NCI-H1694 treated with DMSO at 0.1 percent for 48 hours (cell line): ENCODE data around the gene STAMBP.
"Not testable (repeated sequence)": the region's sequence is repeated elsewhere in the genome, so short reads cannot be mapped to it uniquely, and the experiment has no call there.

Experiments
- DNase-seq: peaks from one replicate; lab custom pipeline; 2025; lab: John Stamatoyannopoulos, UW

The STAMBP gene

DNA sequence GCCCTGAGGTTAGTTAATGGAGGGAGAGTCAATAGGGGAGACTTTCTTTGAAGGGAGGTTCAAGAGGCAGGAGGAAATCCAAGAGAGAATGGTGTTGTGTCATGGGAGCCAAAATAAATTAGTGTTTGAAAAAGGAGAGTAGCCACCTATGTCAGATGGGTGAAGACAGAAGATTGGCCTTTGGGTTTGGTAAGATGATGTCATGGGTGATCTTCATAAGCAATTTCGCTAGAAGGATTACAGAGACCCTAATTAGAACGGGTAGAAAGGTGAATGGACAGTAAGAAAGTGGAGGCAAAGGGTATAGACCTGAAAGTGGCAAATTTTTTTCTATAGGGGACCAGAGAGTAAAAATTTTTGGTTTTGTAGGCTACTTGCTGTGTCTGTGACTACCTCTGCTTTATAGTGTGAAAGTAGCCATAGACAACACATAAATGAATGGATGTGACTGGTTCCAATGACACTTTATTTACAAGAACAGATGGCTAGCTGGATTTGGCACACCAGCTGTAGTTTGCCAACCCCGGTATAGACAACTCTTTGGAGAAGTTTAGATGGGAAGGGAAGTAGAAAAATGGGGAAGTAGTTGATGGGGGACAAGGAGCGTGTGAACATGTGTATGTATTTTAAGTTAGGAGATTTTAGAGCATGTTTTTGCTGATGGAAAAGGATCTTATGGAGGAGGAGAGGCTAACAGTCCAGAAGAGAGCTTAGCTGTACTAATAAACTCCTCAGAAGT, 9.3 kb downstream of the STAMBP start:
- DNase-seq: no peak

DNA sequence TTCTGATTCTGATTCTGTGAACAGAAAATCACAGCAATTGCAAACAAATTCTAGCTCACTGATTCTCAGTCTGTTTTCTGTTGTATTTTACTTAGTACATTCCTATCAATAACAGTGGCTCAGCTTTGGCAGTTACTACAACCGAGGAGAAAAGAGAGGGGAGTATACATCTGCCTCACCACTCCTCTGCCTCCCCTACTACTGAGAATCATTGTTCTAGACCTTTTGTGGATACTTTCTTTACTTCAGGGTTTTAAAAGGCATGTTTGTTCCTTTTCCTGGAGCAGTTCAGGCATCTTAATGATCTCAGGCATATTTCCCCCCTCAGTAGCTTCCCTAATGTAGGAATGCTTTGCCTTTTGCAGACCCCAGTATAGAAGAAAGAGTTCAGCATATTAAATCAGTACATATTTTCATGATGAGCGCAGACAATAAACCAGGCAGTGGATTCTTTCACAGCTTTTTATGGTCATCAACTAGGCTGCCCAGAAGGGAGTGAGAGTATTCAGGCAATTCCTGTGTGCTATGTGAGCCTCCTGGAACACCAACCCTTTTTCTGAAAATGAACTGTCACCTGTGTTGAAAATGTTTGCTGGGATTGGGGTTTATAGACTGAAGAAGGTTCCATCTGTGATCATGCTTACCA, 10.3 kb downstream of the STAMBP start:
- no peak for DNase-seq

DNA sequence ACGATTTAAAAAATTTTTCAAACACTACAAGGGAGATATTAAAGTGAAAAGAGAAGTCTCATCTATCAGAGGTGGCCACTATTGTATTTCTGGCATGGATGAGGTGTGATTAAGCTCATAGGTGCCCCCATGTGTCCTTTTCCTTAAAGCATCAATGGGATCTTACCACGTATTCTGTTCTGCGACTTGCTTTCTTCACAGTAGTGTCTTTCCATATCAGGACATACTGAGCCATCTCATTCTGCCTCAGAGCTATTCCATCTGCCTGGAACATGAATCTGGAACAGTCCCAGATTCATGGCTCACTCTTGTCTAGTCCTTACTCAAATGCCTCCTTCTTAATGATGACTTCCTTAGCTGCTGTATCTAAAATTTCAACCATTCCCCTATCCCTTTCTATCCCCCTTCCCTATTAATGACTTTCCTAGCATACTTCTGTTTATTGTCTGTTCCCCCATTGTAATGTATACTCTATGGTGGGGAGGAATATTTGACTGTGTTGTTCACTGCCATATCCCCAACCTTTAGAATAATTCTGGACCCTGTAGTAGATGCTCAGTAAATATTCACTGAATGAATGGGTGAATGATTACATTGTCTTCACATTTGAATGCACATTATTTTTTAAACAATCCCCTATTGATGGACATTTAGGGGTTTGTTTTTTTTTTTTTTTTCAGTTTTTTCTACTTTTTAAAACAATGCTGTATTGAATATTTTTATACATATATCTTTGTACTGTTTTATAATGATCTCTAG, 11.1 kb downstream of the STAMBP start:
- no peak for DNase-seq

DNA sequence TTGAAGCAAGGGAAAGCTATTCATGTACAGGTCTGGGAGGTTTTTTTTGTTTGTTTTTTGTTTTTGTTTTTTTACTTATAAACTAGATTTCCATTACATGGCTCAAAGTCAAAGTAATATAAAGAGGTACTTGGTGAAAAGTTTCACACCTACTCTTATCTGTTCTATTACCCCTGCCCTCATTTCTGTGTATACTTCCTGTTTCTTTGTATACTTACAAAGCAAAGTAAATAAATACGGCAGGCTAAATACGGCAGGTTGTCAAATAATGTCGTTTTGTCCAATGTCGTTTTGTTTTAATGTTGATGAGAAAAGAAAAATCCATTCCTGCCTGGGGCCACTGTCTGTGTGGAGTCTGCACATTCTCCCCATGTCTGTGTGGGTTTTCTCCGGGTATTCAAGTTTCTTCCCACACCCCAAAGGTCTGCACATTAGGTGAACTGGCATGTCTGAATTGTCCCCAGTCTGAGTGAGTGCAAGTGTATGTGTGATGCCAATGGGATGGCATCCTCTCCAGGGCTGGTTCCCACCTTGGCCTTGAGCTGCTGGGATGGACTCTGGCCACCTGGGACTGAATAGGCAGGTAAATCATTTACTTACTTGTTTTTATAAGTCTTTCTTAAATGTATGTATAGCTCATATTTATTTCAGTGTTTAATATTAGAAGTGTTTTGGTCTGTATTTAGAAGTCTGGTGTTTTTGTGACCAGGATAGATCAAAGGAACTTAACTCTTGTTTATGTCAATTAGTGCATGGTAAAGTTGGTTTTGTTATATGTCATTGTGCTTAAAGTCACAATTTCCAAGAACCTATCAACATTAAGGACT, 13.4 kb downstream of the STAMBP start:
- no peak for DNase-seq

DNA sequence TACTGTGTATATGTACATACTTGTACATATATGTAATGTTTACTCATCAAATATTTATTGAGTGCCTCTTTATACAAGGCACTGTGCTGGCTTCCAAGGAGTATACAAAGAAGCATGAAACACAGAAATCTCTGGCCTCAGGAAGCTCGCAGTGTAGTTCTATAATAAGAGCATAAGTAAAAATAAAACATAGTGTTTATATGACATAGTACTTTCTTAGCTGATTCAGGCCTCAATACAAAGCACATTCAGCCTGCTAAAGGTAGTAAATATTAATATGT, 13.9 kb downstream of the STAMBP start:
- no peak for DNase-seq

DNA sequence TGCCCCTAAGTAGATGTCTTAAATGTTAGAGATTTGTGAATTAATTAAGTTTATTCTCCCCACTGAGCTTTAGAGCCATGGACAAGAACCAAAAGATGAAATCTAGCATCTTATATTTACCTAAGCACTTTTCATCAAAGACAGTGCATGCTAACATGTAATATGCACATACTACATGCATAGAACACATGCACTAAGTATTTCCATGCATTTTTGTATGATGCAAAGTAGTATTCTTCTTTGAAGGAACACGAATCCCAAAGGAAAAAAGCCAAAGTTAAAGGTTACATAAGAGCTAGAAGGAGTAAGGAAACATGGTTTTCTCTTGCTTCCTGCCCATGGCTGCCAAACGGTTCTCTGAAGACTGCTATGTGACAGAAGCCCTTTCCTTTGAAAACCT, 15.3 kb downstream of the STAMBP start:
- no peak for DNase-seq

DNA sequence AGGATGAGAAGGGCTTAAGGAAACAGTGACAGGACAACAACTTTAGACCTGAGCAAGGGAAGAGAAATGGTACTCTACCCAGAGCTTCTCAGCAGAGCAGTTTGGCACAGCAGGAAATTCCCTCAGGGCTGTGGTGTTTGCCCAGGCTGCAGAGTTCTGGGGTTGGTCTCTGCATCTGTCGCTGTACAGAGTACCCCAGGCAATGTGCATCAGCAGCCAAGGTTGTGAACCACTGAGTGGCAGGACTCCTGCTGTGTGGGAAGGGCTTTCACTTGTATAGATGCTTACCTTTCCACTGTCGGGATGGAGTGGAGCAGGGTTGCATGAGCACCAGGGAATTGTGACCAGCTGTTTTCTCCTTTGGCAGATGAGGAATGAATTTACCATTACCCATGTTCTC, 21.2 kb downstream of the STAMBP start:
- DNase-seq: peak; percentile 54

DNA sequence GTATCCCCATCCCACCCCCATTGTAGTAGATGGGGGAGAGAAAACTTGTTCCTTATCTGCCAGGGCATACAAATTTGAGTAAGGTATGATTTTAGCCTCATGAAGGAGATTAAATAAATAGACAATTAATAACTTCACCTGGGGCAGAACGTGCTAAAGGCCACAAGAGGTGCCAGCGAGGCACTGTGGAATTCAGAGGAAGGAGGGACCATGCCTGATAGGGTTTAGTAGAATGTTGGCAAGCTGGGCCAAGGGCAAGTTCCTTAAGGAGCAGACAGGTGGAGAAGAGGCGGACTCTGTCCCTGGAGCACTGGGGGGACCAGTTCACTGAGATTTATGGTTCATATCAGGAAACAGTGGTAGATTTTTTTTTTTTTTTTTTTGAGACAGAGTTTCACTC, 22.5 kb downstream of the STAMBP start:
- no peak for DNase-seq

DNA sequence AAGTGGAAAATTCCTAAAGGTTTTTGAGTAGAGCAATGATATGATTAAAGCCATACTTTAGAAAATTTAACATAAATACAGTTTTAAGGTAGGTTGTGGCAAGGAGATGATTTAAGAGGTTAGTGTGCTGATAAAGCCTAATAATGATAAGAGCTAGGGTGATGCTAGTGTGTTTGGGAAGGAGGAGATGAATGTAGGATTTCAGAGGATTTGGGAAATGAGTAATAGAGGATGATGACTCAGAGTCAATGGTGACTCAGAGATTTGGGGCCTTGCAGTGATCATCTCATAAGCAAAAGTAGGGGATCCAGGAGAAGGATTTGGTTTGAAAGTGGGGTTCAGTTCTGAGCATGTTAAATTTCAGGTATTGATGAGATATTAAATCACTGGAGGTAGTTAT, 23.3 kb downstream of the STAMBP start:
- DNase-seq: no peak

DNA sequence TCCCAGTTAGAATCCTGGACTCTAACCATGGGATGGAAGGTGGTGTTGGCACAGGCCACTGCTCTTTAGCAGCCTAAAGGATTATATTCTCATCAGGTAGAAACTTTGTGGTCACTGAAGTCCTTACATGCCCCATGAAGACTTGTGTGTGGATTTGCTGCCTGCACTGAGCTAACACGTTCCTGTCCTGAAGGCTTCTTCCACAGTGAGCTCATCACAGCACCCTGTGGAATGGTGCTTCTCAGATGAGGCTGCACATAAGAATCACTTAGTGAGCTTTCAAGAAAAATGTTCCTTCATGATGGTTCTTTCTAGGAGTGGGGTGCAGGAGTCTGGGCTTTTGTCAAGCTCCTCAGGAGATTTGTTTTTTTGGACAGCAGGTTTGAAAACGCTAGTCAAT, 26.8 kb downstream of the STAMBP start:
- DNase-seq: no peak

DNA sequence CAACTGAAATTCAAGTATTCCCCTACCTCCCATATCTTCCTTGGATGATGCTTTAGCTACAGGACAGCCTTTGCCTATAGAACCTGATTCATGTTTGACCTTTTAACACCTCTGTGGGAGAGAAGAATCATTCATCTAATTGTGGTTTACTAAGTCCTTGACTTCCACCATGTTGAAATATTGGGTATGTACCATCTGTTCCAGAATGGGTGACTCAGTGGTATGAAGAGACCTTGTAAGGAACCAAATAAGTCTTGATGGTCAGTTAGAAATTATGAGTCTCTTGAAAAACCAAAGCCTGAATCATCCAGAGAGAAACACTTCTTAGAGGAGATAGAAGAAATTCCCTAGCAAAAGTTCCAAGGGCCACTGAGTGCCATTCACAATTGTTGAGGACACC, 27.5 kb downstream of the STAMBP start:
- no peak for DNase-seq

DNA sequence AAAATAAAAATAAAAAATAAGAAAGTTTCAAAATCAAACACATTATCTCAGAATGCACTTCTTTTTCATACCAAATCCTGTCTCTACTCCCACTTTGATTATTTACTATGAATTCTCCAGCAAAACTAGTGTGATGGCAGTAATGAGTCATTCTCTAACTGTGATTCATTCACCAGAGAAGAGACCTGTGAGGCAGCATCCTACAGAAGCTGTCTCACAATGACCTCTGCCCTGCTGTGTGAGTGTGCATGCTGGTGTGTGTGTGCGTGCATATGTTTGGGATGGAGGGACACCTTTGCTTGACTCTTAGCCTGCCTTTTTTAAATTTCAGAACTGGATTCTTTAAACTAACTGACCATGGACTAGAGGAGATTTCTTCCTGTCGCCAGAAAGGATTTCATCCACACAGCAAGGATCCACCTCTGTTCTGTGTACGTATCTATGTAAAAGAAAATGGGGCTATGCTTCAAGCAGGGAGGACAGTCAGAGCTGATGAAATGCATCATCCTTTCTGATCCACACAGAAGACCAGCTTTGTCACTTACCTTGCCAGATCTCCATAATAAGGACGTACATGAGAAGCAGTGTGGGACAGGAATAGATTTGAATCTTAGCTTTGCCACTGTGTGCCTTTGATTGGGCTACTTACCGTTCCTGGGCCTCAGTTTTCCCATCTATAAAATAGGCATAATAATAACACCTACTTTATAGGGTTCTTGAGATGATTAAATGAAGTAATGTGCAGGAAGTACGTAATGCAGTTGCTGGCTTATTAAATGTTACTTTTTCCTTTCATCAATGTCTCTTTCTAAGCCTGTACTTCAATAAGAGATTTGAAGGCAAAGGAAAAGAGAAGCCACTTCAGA, 31.2 kb downstream of the STAMBP start:
- DNase-seq: no peak

DNA sequence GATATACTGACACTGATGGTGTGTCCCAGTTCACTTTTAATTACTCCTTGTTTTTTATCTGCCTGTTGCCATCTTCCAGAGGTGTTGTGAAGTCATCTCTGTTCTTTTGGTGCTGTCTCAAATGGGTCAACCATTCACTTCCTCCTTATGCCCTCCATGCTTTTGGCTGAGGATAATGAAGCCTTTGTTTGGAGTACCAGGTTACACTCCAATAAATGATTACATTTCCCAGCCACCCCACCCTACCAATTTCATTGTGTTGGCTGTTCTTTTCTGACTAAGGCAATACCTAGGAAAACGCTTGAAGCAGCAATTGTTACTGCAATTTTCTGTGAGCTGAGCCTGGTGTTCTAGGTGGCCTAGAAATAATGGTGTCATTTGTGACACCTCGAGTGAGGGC, 34.2 kb downstream of the STAMBP start:
- no peak for DNase-seq

DNA sequence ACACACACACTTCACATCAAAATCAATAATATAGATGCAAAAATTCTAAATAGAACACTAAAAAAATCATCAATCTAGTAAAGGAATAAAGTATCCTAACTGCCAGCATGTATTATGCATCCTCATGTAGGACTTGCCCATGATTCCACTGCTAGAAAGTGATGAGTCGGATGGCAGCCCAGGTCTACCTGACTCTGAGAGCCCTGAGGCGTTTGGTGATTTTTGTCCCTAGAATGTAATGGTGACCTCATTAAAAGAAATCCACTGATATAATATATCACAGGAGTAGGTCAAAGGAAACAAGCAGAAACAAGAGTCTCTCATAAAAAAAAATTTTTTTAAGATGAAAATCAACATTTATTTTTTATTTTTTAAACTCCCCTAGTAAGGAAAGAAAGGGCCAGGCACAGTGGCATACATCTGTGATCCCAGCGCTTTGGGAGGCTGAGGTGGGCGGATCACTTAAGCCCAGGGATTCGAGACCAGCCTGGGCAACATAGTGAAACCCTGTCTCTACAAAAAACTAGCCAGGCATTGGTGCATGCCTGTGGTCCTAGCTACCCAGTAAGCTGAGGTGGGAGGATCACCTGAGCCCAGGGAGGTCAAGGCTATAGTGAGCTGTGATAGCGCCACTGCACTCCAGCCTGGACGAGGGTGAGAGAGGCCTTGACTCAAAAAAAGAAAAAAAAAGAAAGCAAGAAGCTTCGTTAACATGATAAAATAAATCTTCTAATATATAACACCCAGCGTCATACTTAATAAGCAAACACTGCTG, 39.6 kb downstream of the STAMBP start:
- no peak for DNase-seq

DNA sequence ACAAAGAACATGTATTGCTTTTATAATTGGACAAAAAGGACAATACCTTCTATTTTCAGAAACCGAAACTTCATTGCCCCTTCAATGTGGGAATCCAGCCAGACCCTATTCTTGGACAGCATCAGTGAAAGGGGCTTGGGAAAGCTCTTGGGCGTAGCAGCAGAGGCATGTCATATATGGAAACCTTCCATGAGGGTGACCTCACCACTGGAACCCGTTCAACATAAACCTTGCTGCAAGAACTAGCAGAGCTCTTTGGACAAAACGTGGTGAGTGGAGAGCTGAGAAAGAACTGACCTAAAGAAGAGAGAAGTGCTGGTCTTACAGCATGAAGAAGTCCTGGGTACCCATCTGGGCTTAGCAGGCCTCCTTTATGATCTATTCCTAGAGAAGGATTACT, 41.3 kb downstream of the STAMBP start:
- no peak for DNase-seq

DNA sequence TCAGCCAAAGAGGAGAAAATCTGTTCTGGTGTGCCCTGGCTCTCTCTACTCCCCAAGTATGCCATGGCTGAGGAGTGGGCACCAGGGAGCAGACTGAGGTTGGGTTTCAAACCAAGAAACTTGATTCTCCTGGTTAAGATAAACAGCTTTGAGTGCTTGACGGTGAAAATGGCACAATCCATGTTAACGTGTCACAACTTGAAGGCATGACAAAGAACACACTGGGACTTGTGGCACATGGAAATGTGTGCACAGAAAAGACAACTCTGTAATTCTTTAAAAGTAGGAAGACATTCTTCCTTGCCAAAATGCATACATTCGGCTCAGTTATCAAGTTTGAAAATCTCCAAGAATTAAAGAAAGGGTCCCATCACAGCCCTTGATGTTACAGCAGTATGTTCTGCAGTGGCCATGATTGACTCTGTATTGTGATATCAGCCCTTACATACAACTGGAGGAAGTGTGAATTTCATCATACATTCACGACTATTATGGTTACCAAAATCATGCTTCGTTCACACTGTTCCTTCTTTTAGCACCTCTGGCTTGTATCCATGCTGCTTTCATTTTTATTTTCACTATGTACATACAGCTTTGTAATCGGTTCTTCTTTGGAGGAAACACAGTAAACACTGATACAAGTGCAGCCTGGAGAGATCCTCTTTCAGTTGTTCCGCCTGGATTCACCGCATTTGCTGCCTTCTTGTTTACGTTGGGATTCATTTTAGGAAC, 48.5 kb downstream of the STAMBP start:
- no peak for DNase-seq

DNA sequence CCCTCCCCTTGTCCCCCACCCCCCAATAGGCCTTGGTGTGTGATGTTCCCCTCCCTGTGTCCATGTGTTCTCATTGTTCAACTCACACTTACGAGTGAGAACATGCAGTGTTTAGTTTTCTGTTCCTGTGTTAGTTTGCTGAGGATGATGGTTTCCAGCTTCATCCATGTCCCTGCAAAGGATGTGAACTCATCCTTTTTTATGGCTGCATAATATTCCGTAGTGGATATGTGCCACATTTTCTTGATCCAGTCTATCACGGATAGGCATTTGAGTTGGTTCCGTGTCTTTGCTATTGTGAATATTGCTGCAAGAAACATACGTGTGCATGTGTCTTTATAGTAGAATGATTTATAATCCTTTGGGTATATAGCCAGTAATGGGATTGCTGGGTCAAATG, 49.2 kb downstream of the STAMBP start:
- DNase-seq: not testable (repeated sequence)

DNA sequence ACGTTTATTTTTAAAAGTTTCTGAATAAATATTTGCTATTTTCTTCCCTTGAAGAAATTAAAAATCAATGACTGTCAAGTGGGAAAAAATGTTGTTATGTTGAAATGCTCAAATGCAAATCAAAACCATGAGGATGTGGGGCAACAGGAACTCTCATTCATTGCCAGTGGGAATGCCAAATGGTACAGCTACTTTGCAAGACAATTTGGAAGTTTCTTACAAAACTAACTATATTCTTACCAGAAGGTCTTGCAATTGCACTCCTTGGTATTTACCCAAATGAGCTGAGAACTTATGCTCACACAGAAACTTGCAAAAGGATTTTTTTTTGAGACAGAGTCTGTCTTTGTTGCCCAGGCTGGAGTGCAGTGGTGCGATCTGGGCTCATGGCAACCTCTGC, 56.6 kb downstream of the STAMBP start:
- DNase-seq: no peak

DNA sequence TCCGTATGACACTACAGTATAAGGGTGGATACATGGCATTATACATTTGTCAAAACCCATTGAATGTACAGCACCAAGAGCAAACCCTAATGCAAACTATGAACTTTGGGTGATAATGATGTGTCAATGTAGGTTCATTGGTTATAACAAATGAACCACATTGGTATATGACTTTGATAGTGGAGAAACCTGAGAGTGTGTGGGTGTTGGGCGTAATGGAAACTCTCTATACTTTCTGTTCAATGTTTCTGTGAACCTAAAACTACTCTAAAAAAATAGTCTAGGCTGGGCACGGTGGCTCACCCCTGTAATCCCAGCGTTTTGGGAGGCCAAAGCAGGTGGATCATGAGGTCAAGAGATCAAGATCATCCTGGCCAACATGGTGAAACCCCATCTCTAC, 57.6 kb downstream of the STAMBP start:
- DNase-seq: no peak
